Gastrocnemius medialis (tissue), 4 donors: ENCODE data around the gene PTPRN2.

ENCODE experiments used
- POLR2A ChIP-seq, 2 donors: fragments of 450-650 bp; IDR thresholded peaks; one replicate each; pipeline ENCODE4 v1.6.1; 2017; ENCODE audit warnings: antibody characterized with exemption in 2 of 2, mild to moderate bottlenecking in 2 of 2, moderate library complexity in 2 of 2
- TF ChIP-seq, protein P1 (sequence below), 5 experiments: fragments of 450-650 bp in 3 of 5; fragments of 200-600 bp in 2 of 5; sonication (generic) in 2 of 5; IDR thresholded peaks in 4 of 5; conservative IDR thresholded peaks in 1 of 5; 1 replicate in 4 of 5; 2 replicates in 1 of 5; pipeline ENCODE4 v1.5.1; 2016 to 2019; ENCODE audit warnings: antibody characterized with exemption in 5 of 5, mild to moderate bottlenecking in 3 of 5, moderate library complexity in 3 of 5

DNA sequence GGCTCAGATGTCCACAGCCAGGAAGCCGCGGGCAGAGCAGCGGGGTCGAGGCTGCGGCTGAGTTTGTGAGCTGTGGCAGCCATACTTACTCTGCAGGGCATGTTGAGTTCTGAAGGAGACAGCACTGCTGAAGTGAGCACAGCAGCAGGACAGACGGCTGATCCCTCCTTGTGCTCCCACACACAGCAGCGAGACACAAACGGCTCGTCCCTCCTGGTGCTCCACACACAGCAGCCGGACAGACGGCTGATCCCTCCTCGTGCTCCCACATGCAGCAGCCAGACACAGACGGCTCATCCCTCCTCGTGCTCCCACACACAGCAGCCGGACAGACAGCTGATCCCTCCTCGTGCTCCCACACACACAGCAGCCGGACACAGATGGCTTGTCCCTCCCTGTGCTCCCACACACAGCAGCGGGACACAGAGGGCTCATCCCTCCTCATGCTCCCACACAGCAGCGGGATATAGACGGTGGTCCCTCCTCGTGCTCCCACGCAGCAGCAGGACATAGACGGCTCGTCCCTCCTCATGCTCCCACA, 305.1 kb downstream of the PTPRN2 start:
- TF ChIP-seq, protein P1, sequence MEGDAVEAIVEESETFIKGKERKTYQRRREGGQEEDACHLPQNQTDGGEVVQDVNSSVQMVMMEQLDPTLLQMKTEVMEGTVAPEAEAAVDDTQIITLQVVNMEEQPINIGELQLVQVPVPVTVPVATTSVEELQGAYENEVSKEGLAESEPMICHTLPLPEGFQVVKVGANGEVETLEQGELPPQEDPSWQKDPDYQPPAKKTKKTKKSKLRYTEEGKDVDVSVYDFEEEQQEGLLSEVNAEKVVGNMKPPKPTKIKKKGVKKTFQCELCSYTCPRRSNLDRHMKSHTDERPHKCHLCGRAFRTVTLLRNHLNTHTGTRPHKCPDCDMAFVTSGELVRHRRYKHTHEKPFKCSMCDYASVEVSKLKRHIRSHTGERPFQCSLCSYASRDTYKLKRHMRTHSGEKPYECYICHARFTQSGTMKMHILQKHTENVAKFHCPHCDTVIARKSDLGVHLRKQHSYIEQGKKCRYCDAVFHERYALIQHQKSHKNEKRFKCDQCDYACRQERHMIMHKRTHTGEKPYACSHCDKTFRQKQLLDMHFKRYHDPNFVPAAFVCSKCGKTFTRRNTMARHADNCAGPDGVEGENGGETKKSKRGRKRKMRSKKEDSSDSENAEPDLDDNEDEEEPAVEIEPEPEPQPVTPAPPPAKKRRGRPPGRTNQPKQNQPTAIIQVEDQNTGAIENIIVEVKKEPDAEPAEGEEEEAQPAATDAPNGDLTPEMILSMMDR (IDR thresholded peaks at IDR 0.05 in 4 of 5, conservative IDR thresholded peaks at IDR 0.05 in 1 of 5): no peak
- no peak for TF ChIP-seq POLR2A (IDR thresholded peaks at IDR 0.05)
